ENCODE measurements around the gene CST8.

GRCh38 chr20:23534801-23535593 lies 44.1 kb downstream of the CST8 start:
- TF ChIP-seq CTCF (conservative IDR thresholded peaks at IDR 0.05; ENCODE audit: low read depth, low read length) (no peak), MAFK (IDR thresholded peaks at IDR 0.05; ENCODE audit: low read depth, low read length) (no peak), USF2 (IDR thresholded peaks at IDR 0.05; ENCODE audit: low read depth, low read length) (no peak), POLR2A (IDR thresholded peaks at IDR 0.05; ENCODE audit: low read depth, low read length) (no peak), CEBPB (IDR thresholded peaks at IDR 0.05; ENCODE audit: low read depth, low read length) (no peak), FOS (IDR thresholded peaks at IDR 0.05; ENCODE audit: low read depth, low read length) (no peak), RAD21 (IDR thresholded peaks at IDR 0.05; ENCODE audit: low read length) (no peak)
